ENCODE measurements around the gene ZFR.

The ZFR gene

GRCh38 chr5:32309761-32310160, 134.8 kb downstream of the ZFR start:
- no peak overlapping the region for H3K4me3 ChIP-seq (ENCODE audit: low read depth, low read length)
- no peak for DNase-seq (ENCODE audit: low read depth)
- in situ Hi-C loops (cut with HindIII; ENCODE audit: low sequenced_read_pairs), result no loop called here
- no peak for TF ChIP-seq CTCF (IDR thresholded peaks at IDR 0.05; ENCODE audit: low read depth, low read length, missing control alignments)

- in situ Hi-C loops (cut with HindIII; ENCODE audit: low sequenced_read_pairs), result no loop called here
- no peak overlapping the region for H3K4me3 ChIP-seq (ENCODE audit: low read depth, low read length)
- no peak for TF ChIP-seq CTCF (IDR thresholded peaks at IDR 0.05; ENCODE audit: low read depth, low read length, missing control alignments)
- DNase-seq (ENCODE audit: low read depth), result no peak
These were observed 135.6 kb downstream of the ZFR start for GRCh38 chr5:32308946-32309345.

- no peak overlapping the region for H3K4me3 ChIP-seq (ENCODE audit: low read depth, low read length)
- in situ Hi-C loops (cut with HindIII; ENCODE audit: low sequenced_read_pairs), result no loop called here
- TF ChIP-seq CTCF (IDR thresholded peaks at IDR 0.05; ENCODE audit: low read depth, low read length, missing control alignments), result no peak
- DNase-seq (ENCODE audit: low read depth), result no peak
These were observed 136.8 kb downstream of the ZFR start for GRCh38 chr5:32307769-32308194.

- H3K4me3 ChIP-seq (ENCODE audit: low read depth, low read length), result no peak overlapping the region
- no peak for DNase-seq (ENCODE audit: low read depth)
- in situ Hi-C loops (cut with HindIII; ENCODE audit: low sequenced_read_pairs), result no loop called here
- no peak for TF ChIP-seq CTCF (IDR thresholded peaks at IDR 0.05; ENCODE audit: low read depth, low read length, missing control alignments)
These were observed 139.9 kb downstream of the ZFR start for GRCh38 chr5:32304622-32305021.
